Pancreas (tissue), 10 donors: Measurements from ENCODE around the gene CAPN13. TPM values are rescaled to one million over a fixed set of nuclear protein-coding genes. Genes with fewer than 3 reads are reported as not detected.

Experiments used
- ATAC-seq, 4 donors: fragments of 200-7000 bp; cut with Tn5 transposase; one replicate each; pipeline versions ENCODE4 v1.8.0 to v1.9.1; 2020; ENCODE audit warnings: mild to moderate bottlenecking in 4 of 4, moderate library complexity in 4 of 4
- DNase-seq, 6 donors: peaks; one replicate each; pipeline ENCODE4 v3.0.0-alpha.2; 2020
- FAIRE-seq: peaks from 2 replicates; lab custom pipeline; 2012; peaks lifted over from hg19 to GRCh38; lab: Jason Lieb, UNC
- H3K27ac ChIP-seq, 4 donors: fragments of 200-600 bp; sonication (generic); 1 replicate in 3 of 4; 2 replicates in 1 of 4; pipeline versions ENCODE4 v1.5.0 to v1.8.0; 2020
- H3K27me3 ChIP-seq, 4 donors: fragments of 200-600 bp; one replicate each; pipeline ENCODE4 v1.8.0; 2021
- H3K36me3 ChIP-seq, 3 donors: fragments of 200-600 bp; sonication (generic) in 1 of 3; one replicate each; pipeline versions ENCODE4 v1.5.0 to v1.8.0; 2020 to 2021
- H3K4me1 ChIP-seq, 3 donors: fragments of 200-600 bp; one replicate each; pipeline ENCODE4 v1.8.0; 2021
- H3K4me3 ChIP-seq, 4 donors: fragments of 200-600 bp; sonication (generic) in 2 of 4; one replicate each; pipeline versions ENCODE4 v1.5.0 to v1.8.0; 2020 to 2021
- H3K9me3 ChIP-seq, 4 donors: fragments of 200-600 bp; one replicate each; pipeline ENCODE4 v1.8.0; 2021
- WGBS, 2 donors: extraction: QIAGEN DNeasy Blood & Tissue Kit; methylation state at CpG; one replicate each; pipeline ENCODE4 v1.1.7; 2013; 5-methylcytosine and 5-hydroxymethylcytosine counted together
- intact Hi-C, 3 donors: fragments of 100-400 bp; cut with DNase I; formaldehyde crosslinking; loops; one replicate each; pipeline versions ENCODE4 v1.11.1 to v1.14.2; 2022
- polyA plus RNA-seq, 2 donors: library from polyadenylated mRNA; stranded (reverse); fragments of 200-250 nt; gene quantifications; one replicate each; pipeline ENCODE4 v1.2.3, GENCODE V29; 2013
- total RNA-seq, 6 donors: library from RNA; stranded (reverse); fragmentation: NEBNext Ultra II Directional in 4 of 6; extraction: Animal tissue kit (Norgen Biotek cat#: 25700) in 4 of 6; gene quantifications; one replicate each; pipeline versions ENCODE4 v1.2.1 to v1.2.4, GENCODE V29; 2021 to 2023
- TF ChIP-seq, protein P1 (sequence below), 4 donors: fragments of 200-600 bp; sonication (generic) in 3 of 4; IDR thresholded peaks; one replicate each; pipeline versions ENCODE4 v1.5.0 to v1.8.0; 2021; ENCODE audit warnings: antibody characterized with exemption in 4 of 4
- donor health status: healthy with polysubstance abuse.
- donor health status: DM: no; HTN: no; CAD: no; lungs with moderate emphysema.
- donor health status: DM: no; HTN: no; CAD: no.
- donor health status: control.
- donor health status: control.
- donor health status: Bipolar disorder and iron deficiency.
- donor health status: DM: yes; HTN: yes; CAD: no.
- donor health status: DM: no; HTN: no; CAD: no.
- donor health status: DM: no; HTN: no; CAD: no.
- donor health status: DM: yes; HTN: yes; CAD: no.

CAPN13 gene
- total and polyA plus RNA-seq, 8 donors: 2.7 to 18.3 (median 6.5) TPM

DNA sequence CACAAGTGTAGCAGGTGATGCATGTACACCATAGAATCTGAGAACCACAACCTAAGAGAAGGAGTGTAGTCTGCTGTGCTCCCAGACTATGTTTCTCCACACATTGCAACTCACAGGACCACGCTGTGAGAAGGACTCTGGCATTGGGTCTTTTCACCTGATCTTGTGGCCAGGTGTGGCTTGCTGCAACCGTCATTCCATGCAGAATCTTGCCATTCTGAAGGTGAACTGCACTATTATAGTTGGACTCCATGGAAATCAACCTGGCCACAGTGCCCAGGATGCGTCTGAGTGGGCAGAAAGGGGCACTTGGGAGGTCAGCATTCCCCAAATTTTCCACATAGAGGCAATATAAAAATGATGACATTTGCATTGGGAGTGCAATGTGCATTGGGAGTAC lies 122.2 kb downstream of the CAPN13 start:
- ATAC-seq (no peak), DNase-seq (no peak), FAIRE-seq (no peak)
- 84 to 89% methylated on average over 3 of the region's 3 CpGs for WGBS, 2 donors
- intact Hi-C loops: no loop called here
- H3K4me3 ChIP-seq: no peak overlapping the region
- H3K27me3 ChIP-seq: no peaks in the 10 kb centered on the region
- no peaks in the 10 kb centered on the region for H3K4me1 ChIP-seq
- H3K27ac ChIP-seq: no peak overlapping the region
- H3K9me3 ChIP-seq: no peaks in the 10 kb centered on the region
- TF ChIP-seq, protein P1, sequence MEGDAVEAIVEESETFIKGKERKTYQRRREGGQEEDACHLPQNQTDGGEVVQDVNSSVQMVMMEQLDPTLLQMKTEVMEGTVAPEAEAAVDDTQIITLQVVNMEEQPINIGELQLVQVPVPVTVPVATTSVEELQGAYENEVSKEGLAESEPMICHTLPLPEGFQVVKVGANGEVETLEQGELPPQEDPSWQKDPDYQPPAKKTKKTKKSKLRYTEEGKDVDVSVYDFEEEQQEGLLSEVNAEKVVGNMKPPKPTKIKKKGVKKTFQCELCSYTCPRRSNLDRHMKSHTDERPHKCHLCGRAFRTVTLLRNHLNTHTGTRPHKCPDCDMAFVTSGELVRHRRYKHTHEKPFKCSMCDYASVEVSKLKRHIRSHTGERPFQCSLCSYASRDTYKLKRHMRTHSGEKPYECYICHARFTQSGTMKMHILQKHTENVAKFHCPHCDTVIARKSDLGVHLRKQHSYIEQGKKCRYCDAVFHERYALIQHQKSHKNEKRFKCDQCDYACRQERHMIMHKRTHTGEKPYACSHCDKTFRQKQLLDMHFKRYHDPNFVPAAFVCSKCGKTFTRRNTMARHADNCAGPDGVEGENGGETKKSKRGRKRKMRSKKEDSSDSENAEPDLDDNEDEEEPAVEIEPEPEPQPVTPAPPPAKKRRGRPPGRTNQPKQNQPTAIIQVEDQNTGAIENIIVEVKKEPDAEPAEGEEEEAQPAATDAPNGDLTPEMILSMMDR (IDR thresholded peaks at IDR 0.05): no peak
- no peaks in the 10 kb centered on the region for H3K36me3 ChIP-seq

DNA sequence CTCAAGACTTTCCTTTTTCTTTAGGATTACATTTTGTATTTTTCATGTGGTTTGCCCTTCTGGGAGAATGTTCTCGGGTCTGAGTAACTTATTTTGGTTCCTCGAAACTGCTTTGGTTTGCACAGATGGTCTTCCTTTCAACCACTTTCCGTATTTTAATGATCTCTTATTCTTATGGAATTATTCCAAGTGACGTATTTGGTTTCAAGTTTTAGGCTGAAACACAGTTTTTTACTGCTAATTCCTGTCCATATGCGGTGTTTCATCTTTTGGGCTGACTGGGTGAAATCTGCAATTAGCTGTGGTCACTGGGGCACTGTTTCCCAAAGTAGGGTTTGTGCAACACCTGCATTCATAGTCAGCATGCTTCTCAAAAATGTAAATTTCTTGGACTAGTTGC lies 122.7 kb downstream of the CAPN13 start:
- TF ChIP-seq, protein P1 (IDR thresholded peaks at IDR 0.05): no peak
- intact Hi-C loops: no loop called here
- no peak overlapping the region for H3K4me3 ChIP-seq
- DNase-seq: no peak
- H3K27me3 ChIP-seq: no peaks in the 10 kb centered on the region
- H3K27ac ChIP-seq: no peak overlapping the region
- no peak for FAIRE-seq
- no peaks in the 10 kb centered on the region for H3K36me3 ChIP-seq
- WGBS, 2 donors: 74 to 88% methylated on average over 5 of the region's 5 CpGs
- H3K9me3 ChIP-seq: no peaks in the 10 kb centered on the region
- no peak for ATAC-seq
- H3K4me1 ChIP-seq: no peaks in the 10 kb centered on the region

DNA sequence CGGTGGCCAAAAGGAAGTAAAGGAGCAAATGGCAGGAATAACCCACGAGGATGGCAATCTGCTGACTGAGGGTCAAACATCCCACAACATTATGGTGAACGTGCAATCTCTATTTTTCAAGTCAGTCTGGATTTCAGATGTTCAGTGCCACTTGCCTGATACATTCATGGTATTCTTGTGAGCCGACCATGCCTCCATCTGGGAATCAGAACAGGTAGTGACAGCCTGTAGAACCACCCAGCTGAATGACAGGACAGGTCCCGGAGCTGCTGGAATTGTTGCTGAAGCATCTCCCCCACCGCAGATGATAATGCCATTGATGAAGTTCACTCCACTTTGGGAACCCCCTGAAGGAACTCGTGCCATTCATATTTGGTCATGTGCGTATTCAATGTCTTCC lies 123.2 kb downstream of the CAPN13 start:
- no peak for DNase-seq
- Histone ChIP-seq H3K36me3 (no peaks in the 10 kb centered on the region), H3K4me3 (no peak overlapping the region), H3K27me3 (no peaks in the 10 kb centered on the region), H3K9me3 (no peaks in the 10 kb centered on the region), H3K27ac (no peak overlapping the region), H3K4me1 (no peaks in the 10 kb centered on the region)
- ATAC-seq: no peak
- intact Hi-C loops: no loop called here
- WGBS, 2 donors: 79 to 89% methylated on average over 8 of the region's 8 CpGs
- TF ChIP-seq, protein P1 (IDR thresholded peaks at IDR 0.05): no peak
- FAIRE-seq: no peak

DNA sequence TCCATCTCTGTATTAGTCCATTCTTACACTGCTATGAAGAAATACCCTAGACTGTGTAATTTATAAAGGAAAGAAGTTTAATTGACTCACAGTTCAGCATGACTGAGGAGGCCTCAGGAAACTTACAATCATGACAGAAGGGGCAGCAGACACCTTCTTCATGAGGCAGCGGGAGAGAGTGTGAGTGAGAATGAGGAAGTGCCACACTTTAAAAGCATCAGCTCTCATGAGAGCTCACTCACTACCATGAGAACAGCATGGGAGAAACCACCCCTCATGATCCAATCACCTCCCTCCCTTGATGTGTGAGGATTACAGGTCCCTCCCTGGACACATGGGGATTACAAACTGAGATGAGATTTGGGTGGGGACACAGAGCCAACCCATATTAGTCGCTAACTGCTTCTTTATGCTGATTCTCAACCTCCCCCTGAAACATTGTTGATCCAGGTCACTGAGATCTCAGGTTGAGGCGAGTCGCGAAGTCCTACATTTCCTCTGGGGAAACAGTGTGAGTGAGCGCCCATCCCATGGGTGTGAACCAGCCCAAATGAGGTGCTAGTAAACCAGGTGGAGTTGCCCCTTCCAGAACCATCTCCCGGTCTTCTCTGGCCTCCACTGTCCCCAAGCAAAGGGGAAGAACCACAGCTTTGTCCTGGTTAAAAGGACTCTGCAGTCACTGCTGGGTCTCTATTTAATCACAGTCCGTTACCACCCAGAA lies 123.8 kb downstream of the CAPN13 start:
- H3K27me3 ChIP-seq: no peaks in the 10 kb centered on the region
- WGBS, 2 donors: 91 to 97% methylated on average over 8 of the region's 8 CpGs
- TF ChIP-seq, protein P1 (IDR thresholded peaks at IDR 0.05): no peak
- intact Hi-C loops: no loop called here
- no peaks in the 10 kb centered on the region for H3K36me3 ChIP-seq
- no peaks in the 10 kb centered on the region for H3K4me1 ChIP-seq
- no peak for DNase-seq
- no peak overlapping the region for H3K27ac ChIP-seq
- H3K9me3 ChIP-seq: no peaks in the 10 kb centered on the region
- ATAC-seq: no peak
- no peak for FAIRE-seq
- no peak overlapping the region for H3K4me3 ChIP-seq

DNA sequence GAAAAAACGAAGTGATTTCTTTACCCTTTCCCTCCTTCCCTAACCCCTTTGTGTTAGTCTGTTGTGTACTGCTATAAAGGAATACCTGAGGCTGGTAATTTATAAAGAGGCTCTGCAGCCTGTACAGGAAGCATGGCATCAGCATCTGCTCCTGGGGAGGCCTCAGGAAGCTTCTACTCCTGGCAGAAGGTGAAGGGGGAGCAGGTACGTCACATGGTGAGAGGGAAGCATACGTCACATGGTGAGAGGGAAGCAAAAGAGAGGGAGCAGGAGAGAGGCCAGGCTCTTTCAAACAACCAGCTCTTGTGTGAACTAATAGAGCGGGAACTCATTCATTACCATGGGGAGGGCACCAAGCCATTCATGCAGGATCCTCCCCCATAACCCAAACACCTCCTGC lies 126.2 kb downstream of the CAPN13 start:
- WGBS, 2 donors: 83 to 87% methylated on average over 4 of the region's 4 CpGs

More for the DNA sequence above, 126.2 kb downstream of the CAPN13 start:
- Histone ChIP-seq H3K9me3 (no peaks in the 10 kb centered on the region), H3K4me3 (no peak overlapping the region), H3K36me3 (no peaks in the 10 kb centered on the region), H3K27ac (no peak overlapping the region), H3K4me1 (no peaks in the 10 kb centered on the region), H3K27me3 (no peaks in the 10 kb centered on the region)
- ATAC-seq (no peak), DNase-seq (no peak), FAIRE-seq (no peak)
- TF ChIP-seq, protein P1 (IDR thresholded peaks at IDR 0.05): no peak
- intact Hi-C loops: no loop called here
